Activated CD8-positive, alpha-beta memory T cell treated with anti-CD3 and anti-CD28 coated beads, Interleukin-2, amount 10 ng/mL, durations not matched to agents 7 days and 5 days (primary cell): ENCODE data around the gene ACSL4. TPM values are rescaled to one million over a fixed set of nuclear protein-coding genes. Genes with fewer than 3 reads are reported as not detected.

ENCODE experiments used
- ATAC-seq: fragments of 150-1000 bp; cut with Tn5 transposase; one replicate; pipeline ENCODE4 v1.10.0; 2021; ENCODE audit warnings: moderate library complexity
- CTCF ChIA-PET: fragments of 350-600 bp; sonication (Branson Sonifier 250); formaldehyde crosslinking; loops from one replicate; lab custom pipeline; 2021; ENCODE audit warnings: antibody characterized with exemption; lab: Charles Lee
- DNase-seq: peaks from one replicate; pipeline ENCODE4 v3.0.0-alpha.2; 2020
- H3K27ac Mint-ChIP-seq: one replicate; pipeline ENCODE4 v1.8.0; 2021; ENCODE audit warnings: mild to moderate bottlenecking, mixed read lengths
- H3K27me3 Mint-ChIP-seq: one replicate; pipeline ENCODE4 v1.8.0; 2021; ENCODE audit warnings: mixed read lengths
- H3K36me3 Mint-ChIP-seq: one replicate; pipeline ENCODE4 v1.8.0; 2021; ENCODE audit warnings: mild to moderate bottlenecking, mixed read lengths
- H3K4me1 Mint-ChIP-seq: one replicate; pipeline ENCODE4 v1.8.0; 2021; ENCODE audit warnings: mixed read lengths
- H3K4me3 Mint-ChIP-seq: one replicate; pipeline ENCODE4 v1.8.0; 2021; ENCODE audit warnings: mild to moderate bottlenecking, moderate library complexity, mixed read lengths
- H3K9me3 Mint-ChIP-seq: one replicate; pipeline ENCODE4 v1.8.0; 2022; ENCODE audit warnings: low read depth, mixed read lengths
- total RNA-seq, 2 experiments: library from RNA; stranded (reverse); gene quantifications; one replicate each; pipeline ENCODE4 v1.2.3, GENCODE V29; 2021

Gene ACSL4
- total RNA-seq, 2 experiments from 2014 or later: 68.3 to 95.1 TPM

DNA sequence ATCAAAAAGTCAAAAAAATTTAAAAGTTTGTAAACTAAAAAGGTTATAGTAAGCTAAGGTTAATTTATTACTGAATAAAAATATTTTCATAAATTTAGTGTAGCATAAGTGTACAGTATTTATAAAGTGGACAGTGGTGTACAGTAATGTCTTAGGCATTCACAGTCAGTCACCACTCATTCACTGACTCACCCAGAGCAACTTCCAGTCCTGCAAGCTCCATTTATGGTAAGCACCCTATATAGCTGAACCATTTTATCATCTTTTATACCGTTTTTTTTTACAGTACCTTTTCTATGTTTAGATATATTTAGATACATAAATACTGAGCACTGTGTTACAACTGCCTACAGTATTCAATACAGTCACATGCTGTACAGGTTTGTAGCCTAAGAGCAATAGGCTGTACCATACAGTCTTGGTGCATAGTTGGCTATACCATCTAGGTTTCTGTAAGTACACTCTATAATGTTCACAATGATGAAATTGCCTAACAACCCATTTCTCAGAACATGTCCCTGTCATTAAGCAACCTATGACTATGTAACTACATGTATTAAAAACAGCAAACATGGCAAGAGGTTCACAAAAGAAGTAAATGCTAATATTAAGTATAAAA lies 18.6 kb downstream of the ACSL4 start:
- ATAC-seq (no peak), DNase-seq (no peak)
- no peaks in the 10 kb centered on the region for H3K9me3 Mint-ChIP-seq
- no peaks in the 10 kb centered on the region for H3K27me3 Mint-ChIP-seq
- peaks cover 28% of the 10 kb centered on the region for H3K4me1 Mint-ChIP-seq
- CTCF ChIA-PET: interaction anchor here (1.0 to 4.5 kb wide), 2 partner anchors 20 to 142 kb away, joined by 3 to 55 read pairs; no protein-coding TSS in a partner anchor
- H3K4me3 Mint-ChIP-seq: no peak overlapping the region
- H3K36me3 Mint-ChIP-seq: peaks cover 3% of the 10 kb centered on the region
- no peak overlapping the region for H3K27ac Mint-ChIP-seq

DNA sequence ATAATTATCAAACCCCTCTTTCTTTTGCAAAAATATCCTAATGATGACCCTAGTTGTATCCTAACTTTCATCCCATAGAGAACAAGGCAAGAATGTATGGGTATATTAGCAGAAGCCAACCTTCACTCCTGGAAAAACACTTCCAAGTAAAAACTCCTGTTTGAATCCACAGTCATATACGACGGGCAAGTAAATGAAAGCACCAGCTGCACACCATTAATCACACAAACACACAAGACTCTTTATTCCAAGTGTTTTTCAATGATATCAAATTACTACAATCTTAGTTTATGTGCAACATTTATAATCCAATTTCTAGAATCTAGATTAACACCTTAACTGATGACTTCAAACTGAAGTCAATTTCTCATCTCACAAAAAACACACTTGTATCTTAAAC lies 22.9 kb downstream of the ACSL4 start:
- H3K4me1 Mint-ChIP-seq: peaks cover 52% of the 10 kb centered on the region
- H3K4me3 Mint-ChIP-seq: no peak overlapping the region
- peaks cover 1% of the 10 kb centered on the region for H3K36me3 Mint-ChIP-seq
- H3K27me3 Mint-ChIP-seq: no peaks in the 10 kb centered on the region
- CTCF ChIA-PET: interaction anchor here (1.6 kb wide), 1 partner anchor 147 kb away, joined by 7 read pairs; no protein-coding TSS in a partner anchor
- peak overlapping the region; percentile 3 for H3K27ac Mint-ChIP-seq
- ATAC-seq: no peak
- H3K9me3 Mint-ChIP-seq: no peaks in the 10 kb centered on the region
- DNase-seq: no peak

DNA sequence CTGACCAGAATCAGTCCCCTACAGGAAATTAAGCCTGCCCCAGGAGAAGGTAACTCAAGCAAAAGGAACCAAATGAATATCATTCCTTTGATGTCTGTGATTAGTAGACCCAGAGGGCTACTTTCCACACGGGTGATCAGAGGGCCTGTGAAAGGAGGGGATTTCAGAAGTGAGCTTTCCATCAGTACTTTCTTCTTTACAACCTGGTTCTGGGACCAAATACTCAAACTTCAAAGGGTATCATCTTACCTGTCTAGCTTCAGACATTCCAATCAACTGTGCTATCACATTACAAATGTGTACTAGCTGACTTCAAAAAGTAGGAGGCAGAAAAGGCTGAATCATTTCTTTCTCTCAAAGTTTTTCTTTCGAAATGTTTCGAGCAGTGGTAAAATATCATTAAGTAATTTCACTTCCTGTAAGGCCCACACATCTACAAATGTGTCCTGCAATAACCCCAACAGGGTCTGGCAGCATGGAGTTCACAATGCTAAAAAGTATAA lies 23.9 kb downstream of the ACSL4 start:
- H3K9me3 Mint-ChIP-seq: no peaks in the 10 kb centered on the region
- H3K27ac Mint-ChIP-seq: peak overlapping the region; percentile 86
- ATAC-seq: peak; percentile 71
- CTCF ChIA-PET: interaction anchor here (1.0 to 1.8 kb wide), 4 partner anchors 11 to 182 kb away, joined by 3 to 7 read pairs (median 4); no protein-coding TSS in a partner anchor
- peaks cover 60% of the 10 kb centered on the region for H3K4me1 Mint-ChIP-seq
- H3K4me3 Mint-ChIP-seq: peak overlapping the region; percentile 49
- no peak for DNase-seq
- H3K36me3 Mint-ChIP-seq: peaks cover 8% of the 10 kb centered on the region
- no peaks in the 10 kb centered on the region for H3K27me3 Mint-ChIP-seq

DNA sequence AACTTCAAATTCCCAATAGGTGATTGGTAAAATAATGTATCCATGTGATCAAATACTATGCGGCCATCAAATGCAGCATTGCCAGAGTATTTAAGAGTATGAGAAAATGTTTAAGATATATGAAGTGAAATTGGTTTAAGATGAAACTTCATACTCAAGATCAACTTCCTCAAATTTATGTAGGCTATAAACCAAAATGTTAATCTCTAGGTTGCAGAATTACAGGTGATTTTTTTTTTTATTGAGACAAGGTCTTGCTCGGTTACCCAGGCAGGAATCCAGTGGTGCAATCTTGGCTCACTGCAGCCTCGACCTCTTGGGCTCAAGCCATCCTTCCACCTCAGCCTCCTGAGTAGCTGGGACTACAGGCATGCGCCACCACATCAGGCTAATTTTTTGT lies 25.3 kb downstream of the ACSL4 start:
- H3K36me3 Mint-ChIP-seq: peaks cover 10% of the 10 kb centered on the region
- peaks cover 53% of the 10 kb centered on the region for H3K4me1 Mint-ChIP-seq
- peak overlapping the region; percentile 57 for H3K4me3 Mint-ChIP-seq
- H3K27ac Mint-ChIP-seq: peak overlapping the region; percentile 15
- no peaks in the 10 kb centered on the region for H3K27me3 Mint-ChIP-seq
- DNase-seq: no peak
- CTCF ChIA-PET: no interaction called here
- no peak for ATAC-seq
- no peaks in the 10 kb centered on the region for H3K9me3 Mint-ChIP-seq

DNA sequence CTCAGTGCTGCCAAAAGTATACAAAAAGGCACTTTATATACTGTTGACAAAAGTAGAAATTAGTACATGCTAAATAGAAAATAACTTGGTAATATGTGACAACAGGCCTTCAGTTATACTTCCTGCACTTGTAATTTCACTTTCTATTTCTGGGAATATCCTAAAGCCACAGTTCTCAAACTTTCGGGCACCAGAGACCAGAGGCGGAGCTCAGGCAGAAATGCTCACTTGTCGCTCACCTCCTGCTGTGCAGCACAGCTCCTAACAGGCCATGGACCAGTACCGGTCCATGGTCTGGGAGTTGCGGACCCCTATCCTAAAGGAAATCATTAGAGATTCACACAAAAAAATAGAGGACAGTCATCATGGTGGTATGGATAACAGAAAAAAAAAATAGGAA lies 25.7 kb downstream of the ACSL4 start:
- DNase-seq (no peak), ATAC-seq (no peak)
- Mint-ChIP-seq H3K4me3 (peak overlapping the region; percentile 57), H3K36me3 (peaks cover 13% of the 10 kb centered on the region), H3K4me1 (peaks cover 53% of the 10 kb centered on the region), H3K27ac (peak overlapping the region; percentile 15), H3K9me3 (no peaks in the 10 kb centered on the region), H3K27me3 (no peaks in the 10 kb centered on the region)
- CTCF ChIA-PET: no interaction called here

DNA sequence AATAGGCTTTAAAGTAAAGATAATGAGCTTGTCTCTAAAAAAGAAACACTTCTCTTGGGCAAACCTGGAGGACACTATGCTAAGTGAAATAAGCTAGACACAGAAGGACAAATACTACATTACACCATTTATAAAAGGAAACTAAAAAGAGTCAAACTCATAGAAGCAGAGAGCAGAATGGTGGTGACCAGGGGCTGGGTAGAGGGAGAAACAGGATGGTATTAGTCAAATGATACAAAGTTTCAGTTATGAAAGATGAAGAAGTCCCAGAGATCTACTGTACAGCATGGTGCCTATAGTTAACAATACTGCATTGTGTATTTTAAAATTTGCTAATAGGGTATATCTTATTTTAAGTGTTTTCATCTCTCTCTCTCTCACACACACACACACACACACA lies 28.5 kb downstream of the ACSL4 start:
- Mint-ChIP-seq H3K9me3 (no peaks in the 10 kb centered on the region), H3K27me3 (no peaks in the 10 kb centered on the region), H3K36me3 (peaks cover 15% of the 10 kb centered on the region), H3K4me3 (no peak overlapping the region), H3K4me1 (peaks cover 43% of the 10 kb centered on the region), H3K27ac (no peak overlapping the region)
- CTCF ChIA-PET: interaction anchor here (1.9 kb wide), 1 partner anchor 186 kb away, joined by 3 read pairs; no protein-coding TSS in a partner anchor
- no peak for DNase-seq
- no peak for ATAC-seq

DNA sequence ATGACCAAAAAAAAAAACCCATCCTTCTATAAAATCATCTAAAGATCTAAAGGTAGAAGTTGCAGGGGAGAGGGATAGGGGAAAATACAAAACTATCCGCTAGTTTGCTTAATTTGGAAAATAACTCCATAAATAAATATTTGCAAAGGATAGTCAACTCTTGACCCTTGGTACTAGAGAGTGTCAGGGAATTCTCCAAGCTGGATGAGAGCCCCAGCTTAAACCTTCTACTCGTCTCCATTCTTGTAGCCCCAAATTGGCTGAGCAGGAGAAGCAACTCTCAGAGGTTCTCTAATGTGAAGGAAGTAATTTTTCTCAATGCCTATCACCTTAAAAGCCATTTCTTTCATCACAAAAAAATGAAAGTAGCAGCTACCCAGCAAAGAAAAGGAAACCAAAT lies 35.2 kb downstream of the ACSL4 start:
- H3K27ac Mint-ChIP-seq: no peak overlapping the region
- H3K4me1 Mint-ChIP-seq: peaks cover 25% of the 10 kb centered on the region
- H3K27me3 Mint-ChIP-seq: no peaks in the 10 kb centered on the region
- ATAC-seq (no peak), DNase-seq (no peak)
- no peaks in the 10 kb centered on the region for H3K9me3 Mint-ChIP-seq
- CTCF ChIA-PET: interaction anchor here (0.8 kb wide), 1 partner anchor 11 kb away, joined by 3 read pairs; no protein-coding TSS in a partner anchor
- no peak overlapping the region for H3K4me3 Mint-ChIP-seq
- H3K36me3 Mint-ChIP-seq: peaks cover 16% of the 10 kb centered on the region

DNA sequence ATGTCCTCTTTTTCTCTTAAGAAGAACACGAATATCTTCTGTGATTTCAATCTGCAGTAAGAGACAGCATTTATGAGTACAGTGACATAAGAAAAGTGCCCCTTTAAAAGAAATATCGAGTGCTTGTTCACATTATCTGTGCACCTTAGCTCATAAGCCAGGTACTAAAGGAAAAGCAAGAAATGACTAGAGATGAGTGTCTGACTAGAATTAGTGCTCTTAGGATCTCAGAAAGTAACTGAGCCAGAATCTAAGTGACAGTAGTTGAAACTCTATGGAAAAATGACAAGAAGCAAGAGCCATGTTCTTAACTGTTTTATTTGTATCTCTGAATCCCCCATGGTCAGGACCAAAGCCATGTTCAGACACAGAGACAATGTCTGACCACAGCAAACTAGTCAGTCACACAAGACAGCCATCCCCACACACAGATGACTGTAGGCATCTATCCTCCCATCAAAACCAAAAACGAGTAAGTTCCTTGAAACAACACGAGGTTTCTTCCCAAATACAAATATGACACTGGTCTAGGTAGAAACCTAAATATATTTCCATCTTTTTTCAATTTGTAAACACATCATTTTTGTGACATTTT lies 36.8 kb downstream of the ACSL4 start:
- Mint-ChIP-seq H3K9me3 (no peaks in the 10 kb centered on the region), H3K27ac (peak overlapping the region; percentile 54), H3K4me1 (peaks cover 26% of the 10 kb centered on the region), H3K27me3 (no peaks in the 10 kb centered on the region), H3K4me3 (no peak overlapping the region), H3K36me3 (peaks cover 10% of the 10 kb centered on the region)
- ATAC-seq (no peak), DNase-seq (no peak)
- CTCF ChIA-PET: no interaction called here

DNA sequence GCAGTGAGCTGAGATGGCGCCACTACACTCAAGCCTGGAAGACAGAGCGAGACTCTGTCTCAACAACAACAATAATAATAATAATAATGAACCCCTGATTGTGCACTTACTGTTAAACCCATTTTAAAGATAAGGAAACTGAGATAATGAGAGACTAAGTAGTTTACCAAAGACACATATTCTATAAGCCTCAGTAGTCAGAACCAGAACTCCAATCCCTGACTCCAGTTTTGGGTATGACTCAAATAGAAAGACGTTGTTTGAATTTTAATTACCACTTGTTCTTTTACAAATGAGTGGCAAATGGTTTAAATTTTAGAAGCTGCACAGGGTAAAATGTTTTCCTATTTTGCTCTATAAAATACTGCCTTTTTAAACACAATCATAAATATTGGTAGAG lies 37.4 kb downstream of the ACSL4 start:
- peak; percentile 23 for ATAC-seq
- CTCF ChIA-PET: no interaction called here
- Mint-ChIP-seq H3K4me3 (no peak overlapping the region), H3K4me1 (peaks cover 26% of the 10 kb centered on the region), H3K36me3 (peaks cover 10% of the 10 kb centered on the region), H3K9me3 (no peaks in the 10 kb centered on the region), H3K27ac (no peak overlapping the region), H3K27me3 (no peaks in the 10 kb centered on the region)
- no peak for DNase-seq

DNA sequence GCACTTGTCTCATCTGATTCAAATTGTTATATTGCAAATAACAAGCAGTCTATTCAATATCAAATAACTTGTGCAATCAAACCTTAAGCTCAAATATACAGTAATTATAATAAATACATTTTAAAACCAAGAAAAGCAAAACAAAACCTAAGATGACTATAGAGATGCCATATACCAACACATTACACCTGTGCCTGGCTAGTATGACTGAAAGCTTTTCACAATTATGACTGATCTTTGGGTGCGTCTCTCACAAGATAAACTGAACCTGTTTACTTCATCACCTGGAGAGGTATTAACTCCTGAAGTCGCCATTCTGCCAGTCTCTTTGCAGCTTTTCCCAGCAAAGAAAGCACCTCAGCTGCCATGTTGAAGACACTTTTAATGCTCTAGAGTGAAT lies 41.3 kb downstream of the ACSL4 start:
- no peak for DNase-seq
- H3K36me3 Mint-ChIP-seq: peaks cover 15% of the 10 kb centered on the region
- no peaks in the 10 kb centered on the region for H3K27me3 Mint-ChIP-seq
- H3K4me3 Mint-ChIP-seq: no peak overlapping the region
- H3K9me3 Mint-ChIP-seq: no peaks in the 10 kb centered on the region
- H3K27ac Mint-ChIP-seq: no peak overlapping the region
- ATAC-seq: no peak
- CTCF ChIA-PET: interaction anchor here (1.0 kb wide), 1 partner anchor 199 kb away, joined by 3 read pairs; no protein-coding TSS in a partner anchor
- peaks cover 14% of the 10 kb centered on the region for H3K4me1 Mint-ChIP-seq

DNA sequence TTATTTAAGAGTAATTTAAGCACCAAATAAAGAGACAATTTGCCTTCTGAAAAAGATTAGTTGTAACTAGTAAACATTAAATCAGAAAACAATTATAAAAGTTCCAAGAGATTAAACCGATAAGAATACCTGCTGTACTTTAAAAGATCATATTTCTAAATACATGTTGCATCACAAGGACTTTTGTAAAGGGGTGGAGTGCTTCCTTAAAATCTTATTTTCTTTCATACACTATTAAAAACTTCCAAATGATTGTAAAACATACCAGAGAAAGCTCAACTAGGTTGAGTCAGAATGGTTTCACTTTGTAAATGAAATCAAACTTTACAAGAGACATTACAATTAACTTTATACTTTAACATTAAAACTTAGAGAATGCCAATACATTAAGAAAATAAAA lies 41.8 kb downstream of the ACSL4 start:
- Mint-ChIP-seq H3K4me3 (no peak overlapping the region), H3K27ac (no peak overlapping the region), H3K4me1 (peaks cover 10% of the 10 kb centered on the region), H3K27me3 (no peaks in the 10 kb centered on the region), H3K36me3 (peaks cover 14% of the 10 kb centered on the region), H3K9me3 (no peaks in the 10 kb centered on the region)
- DNase-seq: no peak
- ATAC-seq: no peak
- CTCF ChIA-PET: no interaction called here

DNA sequence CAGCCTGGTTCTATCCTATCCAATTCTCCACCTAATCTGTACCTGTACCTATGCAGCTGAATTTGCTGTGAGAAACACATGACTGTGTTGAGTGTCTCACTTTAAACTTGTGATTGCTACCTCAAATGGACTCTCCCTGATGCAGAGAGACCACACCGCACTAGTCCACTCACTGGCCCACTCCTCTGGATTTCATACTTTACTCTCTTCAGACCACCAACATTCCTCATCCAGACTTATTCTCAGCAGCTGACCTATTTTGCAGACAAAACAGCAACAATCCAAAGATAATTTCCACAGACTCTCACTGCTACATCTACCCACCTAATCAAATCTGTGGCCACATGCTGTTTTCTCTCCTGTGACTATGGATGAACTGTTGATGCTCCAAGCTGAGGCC lies 45.2 kb downstream of the ACSL4 start:
- Mint-ChIP-seq H3K4me1 (peaks cover 8% of the 10 kb centered on the region), H3K9me3 (no peaks in the 10 kb centered on the region), H3K27me3 (no peaks in the 10 kb centered on the region), H3K27ac (no peak overlapping the region), H3K4me3 (no peak overlapping the region), H3K36me3 (peaks cover 7% of the 10 kb centered on the region)
- DNase-seq: no peak
- CTCF ChIA-PET: no interaction called here
- no peak for ATAC-seq

DNA sequence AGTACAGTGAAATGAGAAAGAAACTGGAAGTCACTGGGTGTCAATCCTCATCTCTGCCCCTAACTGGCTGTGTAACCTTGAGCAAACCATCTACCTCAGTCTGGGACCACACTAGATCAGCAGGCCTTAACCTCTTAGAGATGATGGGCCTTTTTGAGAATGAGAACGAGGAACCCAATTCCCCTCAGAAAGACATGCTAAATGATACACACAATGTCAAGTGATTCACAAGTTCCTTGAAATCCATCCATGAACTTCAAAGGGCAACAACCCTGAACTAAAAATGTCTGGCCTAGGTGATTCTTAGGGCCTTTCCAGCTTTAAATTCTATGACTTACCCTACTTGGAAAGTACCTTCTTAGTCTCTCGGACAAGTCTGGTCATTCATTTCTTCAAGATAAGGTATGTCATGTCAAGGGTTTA lies 47.4 kb downstream of the ACSL4 start:
- H3K36me3 Mint-ChIP-seq: peaks cover 12% of the 10 kb centered on the region
- no peaks in the 10 kb centered on the region for H3K9me3 Mint-ChIP-seq
- no peak for DNase-seq
- ATAC-seq: no peak
- peaks cover 7% of the 10 kb centered on the region for H3K4me1 Mint-ChIP-seq
- CTCF ChIA-PET: interaction anchor here (0.9 kb wide), 1 partner anchor 28 kb away, joined by 3 read pairs; no protein-coding TSS in a partner anchor
- no peaks in the 10 kb centered on the region for H3K27me3 Mint-ChIP-seq
- H3K27ac Mint-ChIP-seq: no peak overlapping the region
- H3K4me3 Mint-ChIP-seq: no peak overlapping the region

DNA sequence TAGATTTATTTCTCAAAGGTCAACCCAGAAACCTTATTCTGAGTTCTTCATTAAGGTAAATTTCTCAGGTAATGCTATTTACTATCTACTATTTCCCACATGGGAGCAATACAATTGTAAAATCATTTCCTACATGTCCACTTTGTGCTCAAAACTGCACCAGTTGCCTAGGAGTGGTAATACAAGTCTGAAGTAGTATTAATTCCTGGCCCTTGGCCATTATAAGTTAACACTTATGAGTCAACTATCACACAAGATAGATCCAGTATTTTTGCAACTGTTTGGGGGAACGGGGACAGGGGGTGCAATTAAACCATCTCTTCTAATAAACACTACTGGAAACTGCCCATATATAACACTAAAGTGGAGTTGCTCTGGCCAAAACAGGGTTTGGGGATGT lies 48.9 kb downstream of the ACSL4 start:
- Mint-ChIP-seq H3K36me3 (peaks cover 13% of the 10 kb centered on the region), H3K27ac (no peak overlapping the region), H3K4me3 (no peak overlapping the region), H3K27me3 (no peaks in the 10 kb centered on the region), H3K4me1 (peaks cover 7% of the 10 kb centered on the region), H3K9me3 (no peaks in the 10 kb centered on the region)
- DNase-seq (no peak), ATAC-seq (no peak)
- CTCF ChIA-PET: no interaction called here
